NCI-H524 (cell line): ENCODE results near the gene SMYD3.
"Not testable (repeated sequence)": the region's sequence is repeated elsewhere in the genome, so short reads cannot be mapped to it uniquely, and the experiment has no call there.

Source experiments
- DNase-seq, 2 experiments: peaks; one replicate each; lab custom pipeline; 2025; lab: John Stamatoyannopoulos, UW

The SMYD3 gene

GRCh38 chr1:245718123-245718522, 789.0 kb downstream of the SMYD3 start:
- DNase-seq = no peak

- no peak for DNase-seq
Measured at GRCh38 chr1:245717611-245718010, 789.5 kb downstream of the SMYD3 start.

DNA sequence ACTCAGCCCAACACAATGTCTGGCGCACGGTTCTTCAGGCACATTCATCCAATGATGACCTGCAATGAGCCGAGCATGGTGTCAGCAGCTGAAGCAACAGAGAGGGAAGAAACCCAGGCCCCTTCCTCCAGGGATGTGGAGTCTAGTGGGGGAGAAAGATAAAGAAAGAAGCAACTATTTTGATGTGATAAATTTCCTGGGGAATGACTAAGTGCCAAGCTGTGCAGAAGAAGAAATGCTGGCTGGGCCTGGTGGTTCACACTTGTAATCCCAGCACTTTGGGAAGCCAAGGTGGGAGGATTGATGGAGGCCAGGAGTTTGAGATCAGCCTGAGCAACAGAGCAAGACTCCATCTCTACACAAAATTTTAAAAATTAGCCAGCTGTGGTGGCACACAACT, 790.5 kb downstream of the SMYD3 start:
- no peak for DNase-seq

DNA sequence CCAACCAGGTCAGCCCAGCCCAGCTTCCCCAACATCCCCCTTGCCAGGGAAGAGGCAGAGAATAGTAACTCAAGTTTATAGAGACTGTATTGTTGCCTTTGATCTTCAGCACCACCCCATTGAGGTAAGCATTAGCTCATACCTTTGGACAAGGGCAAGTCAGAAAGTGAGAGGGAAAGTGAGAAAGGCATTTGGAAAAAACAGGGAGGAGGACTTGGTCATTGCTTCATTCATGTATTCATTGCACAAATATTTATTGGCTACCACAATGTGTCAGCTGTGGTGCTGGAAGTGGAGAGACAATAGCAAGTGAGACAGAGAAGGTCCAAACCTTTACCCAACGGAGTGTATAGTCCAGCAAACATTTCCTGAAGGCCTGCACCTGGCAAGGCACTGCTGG, 791.1 kb downstream of the SMYD3 start:
- no peak for DNase-seq

DNA sequence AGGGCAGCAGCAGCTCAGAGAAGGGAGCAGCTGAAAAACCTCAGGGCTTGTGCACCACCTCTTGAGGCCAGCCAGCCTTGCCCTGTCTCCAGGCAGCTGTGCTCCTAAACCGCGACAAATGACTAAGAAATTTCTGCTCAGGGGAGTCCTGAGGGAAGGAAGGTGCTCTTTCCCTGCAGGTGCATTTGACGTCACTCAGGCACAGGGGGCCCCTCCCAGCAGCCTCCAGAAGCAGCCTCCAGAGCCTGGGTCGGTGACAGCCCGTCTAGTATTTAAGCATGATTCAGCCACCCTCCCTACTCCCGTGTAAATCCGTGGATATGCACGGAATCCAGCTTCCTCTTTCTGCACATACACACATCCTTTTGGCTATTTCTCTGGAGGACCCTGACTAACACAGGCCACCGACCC, 791.8 kb downstream of the SMYD3 start:
- no peak for DNase-seq

- not testable (repeated sequence) for DNase-seq
Measured at GRCh38 chr1:245714027-245714426, 793.1 kb downstream of the SMYD3 start.

GRCh38 chr1:245710961-245711903, 795.8 kb downstream of the SMYD3 start:
- DNase-seq = no peak

DNA sequence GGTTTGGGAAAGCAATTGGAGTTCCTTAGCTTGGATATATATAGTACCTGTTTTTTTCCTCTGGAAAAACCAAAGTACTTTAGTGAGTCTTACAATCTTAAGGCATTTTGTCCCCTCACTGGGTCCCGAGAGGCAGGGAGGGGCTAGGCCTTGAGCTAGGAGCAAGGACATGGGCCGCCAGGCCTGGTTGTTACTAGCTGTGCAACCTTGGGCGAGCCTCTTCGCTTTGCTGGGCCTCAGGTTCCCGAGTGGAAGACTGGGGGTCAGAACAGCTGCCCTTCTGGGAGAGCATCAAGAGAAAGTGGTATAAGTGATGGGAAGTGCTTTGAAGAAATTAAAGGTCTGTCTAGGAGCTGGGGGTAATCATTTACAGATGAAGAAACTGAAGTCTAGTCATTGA, 799.1 kb downstream of the SMYD3 start:
- DNase-seq = no peak

DNA sequence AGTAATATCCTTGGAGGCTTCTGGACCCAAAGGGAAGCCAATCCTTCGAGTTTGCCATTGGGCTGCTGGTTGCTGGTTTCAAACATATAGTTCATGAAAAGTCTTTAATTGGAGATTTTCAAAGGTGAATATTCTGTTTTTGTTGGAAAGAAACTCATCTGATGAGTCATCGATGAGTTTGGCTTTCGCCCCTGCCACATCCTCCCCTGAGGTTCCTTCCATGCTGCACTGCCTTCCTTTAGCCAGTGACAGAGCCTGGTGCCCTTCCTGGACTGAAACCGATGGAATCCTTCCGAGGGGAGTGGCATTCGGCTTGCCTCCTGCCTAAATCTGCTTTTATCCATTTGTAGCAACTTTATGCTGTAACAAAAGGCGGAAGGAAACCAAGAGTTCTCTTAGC, 802.3 kb downstream of the SMYD3 start:
- no peak for DNase-seq

GRCh38 chr1:245704341-245704740, 802.7 kb downstream of the SMYD3 start:
- no peak for DNase-seq

- DNase-seq = no peak
Measured at GRCh38 chr1:245702346-245702745, 804.7 kb downstream of the SMYD3 start.

DNA sequence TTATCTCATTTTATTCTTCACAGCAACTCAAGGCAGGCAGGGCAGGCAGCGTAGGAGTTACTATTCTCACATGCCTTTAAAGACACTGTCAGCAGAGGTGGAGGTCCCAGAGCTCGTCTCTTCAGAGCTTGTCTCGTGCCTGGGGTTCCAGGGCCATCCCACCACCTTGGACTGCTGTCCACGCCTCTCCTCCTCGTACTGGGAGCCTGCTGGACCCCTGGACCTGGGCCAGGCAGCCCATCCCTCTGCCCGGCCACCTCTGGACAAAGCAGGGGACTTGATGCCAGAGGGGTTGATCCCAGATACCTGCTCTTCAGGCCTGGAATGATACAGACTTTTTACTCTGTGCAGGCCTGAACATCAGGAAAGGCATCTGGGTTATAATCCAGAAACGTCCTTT, 805.4 kb downstream of the SMYD3 start:
- DNase-seq = no peak

- no peak for DNase-seq
Measured at GRCh38 chr1:245700631-245701030, 806.4 kb downstream of the SMYD3 start.
